Activated CD8-positive, alpha-beta memory T cell treated with anti-CD3 and anti-CD28 coated beads, Interleukin-2, amount 50 U/mL, for 1 hour (primary cell): ENCODE measurements around the gene ABCA13.

Experiments used
- DNase-seq: peaks from one replicate; pipeline ENCODE4 v3.0.0-alpha.2; 2020; ENCODE audit errors: extremely low read depth

ABCA13 gene

DNA sequence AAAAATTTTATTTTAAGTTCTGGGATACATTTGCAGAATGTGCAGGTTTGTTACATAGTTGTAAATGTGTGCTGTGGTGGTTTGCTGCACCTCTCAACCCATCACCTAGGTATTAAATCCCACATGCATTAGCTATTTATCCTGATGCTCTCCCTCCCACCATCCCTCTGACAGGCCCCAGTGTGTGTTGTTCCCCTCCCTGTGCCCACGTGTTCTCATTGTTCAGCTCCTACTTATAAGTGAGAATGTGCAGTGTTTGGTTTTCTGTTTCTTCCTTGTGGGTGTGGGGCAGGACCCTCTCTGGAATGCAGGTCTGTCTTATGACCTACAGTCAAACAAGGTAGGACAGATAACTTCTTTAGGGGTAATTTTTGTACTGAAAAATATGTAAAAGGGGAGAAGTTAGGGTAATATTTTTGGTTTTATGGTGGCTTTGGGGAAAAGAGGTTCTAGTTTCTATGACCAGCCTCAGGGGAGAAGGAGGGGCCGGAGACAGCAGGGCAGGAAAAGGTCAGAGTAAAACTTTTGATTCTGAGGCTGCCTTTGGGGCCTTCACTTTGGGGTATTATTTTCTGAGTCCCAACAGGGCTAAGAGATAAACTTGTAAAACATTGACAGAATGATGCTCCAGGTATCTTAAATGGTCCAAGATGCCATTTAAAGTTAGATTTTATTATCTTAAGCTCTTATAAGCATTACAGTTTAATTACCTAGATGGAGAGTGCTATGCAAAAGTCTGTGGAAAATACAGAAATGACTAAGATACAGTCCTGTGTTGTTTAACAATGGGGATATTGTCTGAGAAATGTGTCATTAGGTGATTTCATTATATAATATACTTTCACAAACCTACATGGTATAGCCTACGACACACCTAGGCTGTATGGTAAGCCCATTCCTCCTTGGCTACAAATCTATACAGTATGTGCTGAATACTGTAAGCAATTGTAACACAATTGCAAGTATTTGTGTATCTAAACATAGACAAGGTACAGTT, 354.8 kb downstream of the ABCA13 start:
- DNase-seq, result no peak

DNA sequence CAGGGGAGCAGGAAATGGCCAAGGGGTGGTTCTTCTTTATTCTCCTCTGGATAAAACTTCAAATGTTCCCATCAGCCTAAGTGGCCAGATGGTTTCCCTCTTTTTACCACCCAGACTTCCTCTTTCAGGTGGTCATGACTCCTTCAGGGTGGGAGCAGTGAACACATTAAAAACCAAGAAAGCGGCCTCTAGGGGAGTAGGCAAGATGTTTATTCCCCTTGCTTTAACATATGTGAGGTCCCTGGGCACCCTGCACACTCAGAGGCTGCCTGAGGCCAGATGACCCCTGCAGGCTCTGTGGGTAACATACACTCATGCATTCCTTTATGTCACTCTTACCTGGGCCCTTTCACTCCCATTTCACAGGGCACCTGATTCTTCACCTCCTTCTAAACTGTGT, 357.4 kb downstream of the ABCA13 start:
- no peak for DNase-seq

DNA sequence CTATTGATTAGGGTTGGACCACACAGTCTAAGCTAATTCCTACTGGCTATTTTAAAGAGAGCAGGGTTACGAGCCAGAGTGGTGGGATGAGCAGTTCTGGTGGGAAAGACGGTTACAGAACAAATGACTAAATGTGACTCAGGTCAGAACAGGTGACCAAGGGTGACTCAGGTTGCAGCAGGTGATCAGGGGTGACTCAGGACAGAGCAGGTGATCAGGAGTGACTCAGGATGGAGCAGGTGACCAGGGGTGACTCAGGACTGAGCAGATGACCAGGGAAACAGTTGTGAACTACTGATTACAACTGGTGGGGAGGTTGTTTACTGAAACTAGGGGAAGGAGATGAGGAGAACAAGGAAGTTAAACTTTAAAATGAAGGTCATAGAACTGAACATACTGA, 366.3 kb downstream of the ABCA13 start:
- DNase-seq, result no peak

DNA sequence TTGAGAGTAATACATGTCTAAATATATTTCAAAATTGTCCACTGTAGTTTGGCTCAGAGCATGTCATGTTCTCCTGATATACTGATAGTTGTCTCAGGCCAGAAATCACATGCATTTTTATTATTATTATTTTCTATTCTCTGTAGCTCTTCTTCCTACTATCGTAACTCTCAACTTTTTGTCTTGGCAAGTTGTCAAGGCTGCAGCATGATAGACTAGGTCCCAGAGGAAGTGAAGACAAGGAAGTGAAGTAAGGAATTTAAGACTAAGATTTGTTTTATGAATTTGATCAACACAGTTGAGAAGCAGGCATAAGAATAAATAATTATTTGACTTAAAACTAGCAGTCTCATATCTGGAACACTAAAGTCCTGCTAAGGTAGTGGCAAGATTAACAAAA, 369.5 kb downstream of the ABCA13 start:
- no peak for DNase-seq

DNA sequence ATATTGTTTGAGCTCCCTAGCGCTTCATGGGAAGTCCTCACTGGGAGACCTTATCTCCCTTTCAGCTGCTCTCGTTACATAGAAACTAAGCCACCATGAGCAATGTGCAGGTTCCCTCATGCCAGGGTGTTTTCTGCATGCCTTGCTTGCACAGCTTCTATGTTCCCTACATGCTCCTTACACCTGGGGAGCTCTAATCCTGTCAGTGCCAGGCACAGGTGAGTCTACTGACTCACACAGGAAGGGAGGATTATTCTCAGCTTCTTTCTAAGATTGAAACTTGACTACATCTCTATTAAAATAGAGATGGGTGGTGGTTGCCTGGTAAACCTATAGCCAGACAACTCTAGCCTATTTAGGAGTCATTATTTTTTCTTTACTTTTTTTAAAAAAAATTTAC, 377.4 kb downstream of the ABCA13 start:
- DNase-seq, result no peak

DNA sequence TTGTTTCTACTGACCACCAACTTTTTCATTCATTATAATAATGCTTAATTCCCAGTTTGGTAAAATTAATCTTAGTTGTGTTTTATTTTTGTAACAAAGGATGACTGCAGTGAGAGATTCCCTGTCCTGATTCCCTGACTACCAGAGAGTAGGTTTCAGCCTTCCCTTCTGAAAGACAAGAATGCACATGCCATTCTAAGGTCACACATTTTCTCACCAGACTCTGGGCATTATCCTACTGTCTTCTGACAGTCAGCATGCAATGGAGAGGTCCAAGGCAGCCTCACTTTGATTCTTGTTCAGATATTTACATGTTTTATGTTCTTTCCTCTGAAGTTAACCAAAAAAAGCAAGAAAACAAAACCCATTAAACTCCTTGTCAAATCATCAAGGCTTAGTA, 380.4 kb downstream of the ABCA13 start:
- no peak for DNase-seq

DNA sequence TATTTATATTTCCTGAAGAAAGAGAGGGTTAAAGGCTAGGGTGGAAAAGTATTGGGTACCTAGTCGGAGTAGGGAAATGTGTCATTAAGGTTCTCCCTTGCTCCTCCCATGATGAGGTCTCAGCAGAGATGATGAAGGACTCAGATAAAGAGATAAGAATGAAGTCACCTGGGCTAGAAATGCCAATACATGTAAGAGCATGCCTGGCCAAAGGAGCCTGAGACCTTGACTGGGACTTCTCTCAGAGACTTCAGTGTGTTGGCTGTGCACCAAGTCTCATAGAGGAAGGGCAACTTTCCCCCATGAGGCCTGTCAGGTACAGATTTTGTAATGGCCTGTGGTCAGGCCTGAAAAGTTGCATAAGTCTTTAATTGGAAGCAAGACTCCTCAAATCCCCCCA, 392.1 kb downstream of the ABCA13 start:
- DNase-seq, result no peak

DNA sequence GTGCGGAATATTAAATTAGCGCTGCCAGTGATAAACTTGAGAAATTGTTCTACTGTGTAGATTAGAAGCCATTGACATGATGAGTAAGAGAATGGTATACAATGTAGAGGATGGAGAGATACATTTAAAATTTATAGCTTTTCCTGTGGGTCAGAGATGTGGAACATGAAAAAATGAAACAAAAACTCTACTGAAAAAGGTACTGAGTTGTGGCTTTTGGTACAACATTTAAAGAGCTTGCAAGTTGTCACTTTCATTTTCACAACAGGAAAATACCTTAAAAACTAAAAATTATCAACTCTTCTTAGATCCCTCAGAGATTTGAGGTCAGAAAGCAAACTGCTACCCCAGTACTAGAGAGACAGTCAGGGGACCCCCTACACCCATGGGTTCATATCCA, 404.3 kb downstream of the ABCA13 start:
- no peak for DNase-seq

DNA sequence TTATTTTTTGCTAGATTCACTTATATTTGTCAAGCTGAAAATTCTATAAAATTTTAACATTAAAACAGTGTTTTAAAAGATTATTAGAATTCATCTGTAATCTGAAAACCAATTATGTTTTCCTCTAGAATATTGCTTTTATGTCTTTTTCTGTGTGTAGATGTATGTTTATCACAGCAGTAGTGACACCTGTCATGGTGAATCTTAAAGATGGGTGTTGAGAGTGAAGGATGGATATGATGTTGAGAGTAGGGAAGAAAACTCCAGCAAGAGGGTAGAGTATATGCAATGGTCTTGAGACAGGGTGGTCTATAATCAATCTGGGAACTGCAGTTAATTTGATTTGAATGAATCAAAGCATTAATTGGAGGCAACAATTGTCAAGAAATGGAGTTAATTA, 416.2 kb downstream of the ABCA13 start:
- no peak for DNase-seq

DNA sequence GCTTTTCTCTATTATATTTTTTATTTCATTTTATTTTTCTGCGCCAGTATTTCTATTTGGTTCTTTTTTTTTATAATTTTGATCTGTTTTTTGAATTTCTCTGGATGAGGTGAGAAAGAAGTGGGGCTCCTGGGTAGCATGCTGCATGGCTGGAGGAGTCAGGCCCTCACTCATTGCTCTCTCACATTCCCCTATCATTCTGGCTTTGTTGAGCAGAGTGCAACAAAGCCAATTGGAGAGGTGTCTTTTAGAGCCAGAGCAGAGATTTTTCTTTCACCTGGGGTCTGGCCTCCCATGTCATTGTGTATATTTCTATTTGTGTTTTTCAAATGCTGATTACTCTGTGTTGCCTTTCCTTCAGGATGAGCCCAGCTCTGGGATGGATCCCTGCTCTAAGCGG, 423.1 kb downstream of the ABCA13 start:
- DNase-seq, result no peak

DNA sequence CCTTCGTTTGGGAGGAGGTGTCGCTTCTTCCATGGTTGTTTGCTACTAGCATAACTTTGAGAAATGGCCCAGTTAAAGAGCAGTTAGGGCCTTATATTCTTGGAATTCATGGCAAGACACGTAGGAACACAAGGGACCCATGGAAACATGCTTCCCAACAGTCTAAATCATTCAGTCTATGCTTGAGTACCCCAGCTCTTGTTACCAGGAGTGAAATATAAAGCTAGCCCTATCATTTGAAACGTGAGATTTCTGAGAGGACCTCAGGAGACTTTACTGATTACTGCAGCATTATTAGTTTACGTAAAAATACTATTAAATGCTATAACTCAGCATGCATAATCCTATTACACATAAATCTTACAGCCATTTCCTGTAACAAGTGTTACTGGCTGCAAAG, 424.5 kb downstream of the ABCA13 start:
- no peak for DNase-seq

DNA sequence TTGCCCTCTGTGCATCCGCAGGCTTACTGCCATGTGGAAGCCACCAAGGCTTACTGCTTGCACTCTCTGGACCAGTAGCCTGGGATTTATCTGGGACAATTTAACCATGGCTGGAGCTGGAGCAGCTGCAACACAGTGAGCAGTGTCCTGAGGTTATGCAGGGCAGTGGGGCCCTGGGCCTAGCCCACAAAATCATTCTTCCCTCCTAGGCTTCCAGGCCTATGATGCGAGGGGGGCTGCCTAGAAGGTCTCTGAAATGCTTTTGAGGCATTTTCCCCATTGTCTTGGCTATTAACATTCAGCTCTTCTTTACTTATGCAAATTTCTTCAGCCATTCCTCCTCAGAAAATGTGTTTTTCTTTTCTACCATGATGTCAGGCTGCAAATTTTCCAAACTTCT, 439.4 kb downstream of the ABCA13 start:
- no peak for DNase-seq

DNA sequence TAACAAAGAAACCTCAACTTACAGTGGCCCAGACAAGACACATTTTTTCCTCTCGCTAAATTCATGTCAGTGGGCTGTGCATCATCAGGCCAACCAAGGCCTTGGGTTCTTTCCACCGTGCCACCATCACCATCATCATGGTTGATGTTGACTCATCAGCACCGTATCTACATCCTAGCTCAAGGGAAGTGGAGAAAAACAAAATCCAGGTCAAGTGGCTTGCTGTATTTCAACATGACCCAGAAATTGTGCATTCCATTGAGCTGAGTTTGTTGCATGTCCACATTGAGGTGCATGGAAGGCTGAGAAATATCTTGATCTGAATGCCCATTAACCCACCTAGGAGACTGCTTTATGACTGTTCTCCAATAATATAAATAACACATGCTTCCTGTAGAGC, 440.7 kb downstream of the ABCA13 start:
- DNase-seq, result no peak

DNA sequence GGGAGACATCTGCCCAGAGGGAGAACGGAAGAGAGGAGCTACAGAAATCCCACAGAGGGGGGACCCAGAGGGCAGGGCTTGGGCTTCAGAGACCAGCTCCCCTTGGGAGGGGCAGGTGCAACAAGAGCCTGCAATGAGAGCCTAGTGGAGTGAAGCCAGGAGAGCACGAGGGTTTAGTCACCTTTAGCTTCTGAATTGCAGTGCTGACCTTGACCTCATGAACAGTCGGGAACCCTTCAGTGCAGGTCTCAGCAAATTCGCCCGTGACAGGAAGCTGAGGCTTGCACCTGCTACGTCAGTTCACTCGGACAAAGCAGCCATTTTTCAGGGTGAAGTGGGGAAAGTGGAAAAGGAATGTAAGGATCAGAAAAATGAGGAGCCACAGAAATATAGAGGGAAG, 446.2 kb downstream of the ABCA13 start:
- no peak for DNase-seq

DNA sequence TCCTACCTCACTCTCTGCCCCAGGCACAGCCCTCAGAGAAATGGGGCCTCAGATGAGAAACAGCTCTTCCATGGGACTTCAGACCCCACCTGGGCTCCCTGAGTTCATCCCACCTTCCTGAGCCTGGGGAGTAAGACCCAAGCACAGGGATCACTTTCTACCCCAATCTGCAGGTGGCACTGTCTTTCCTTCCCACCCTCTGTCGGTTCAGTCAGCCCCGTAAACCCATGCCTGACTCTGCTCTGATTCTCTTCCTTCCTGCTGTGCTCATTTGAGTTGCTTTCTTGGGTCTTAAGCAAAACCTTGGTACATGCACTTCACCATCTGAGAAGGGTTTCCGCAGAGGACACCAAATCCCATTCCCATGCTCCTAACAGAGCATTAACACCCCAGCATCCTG, 446.7 kb downstream of the ABCA13 start:
- no peak for DNase-seq

DNA sequence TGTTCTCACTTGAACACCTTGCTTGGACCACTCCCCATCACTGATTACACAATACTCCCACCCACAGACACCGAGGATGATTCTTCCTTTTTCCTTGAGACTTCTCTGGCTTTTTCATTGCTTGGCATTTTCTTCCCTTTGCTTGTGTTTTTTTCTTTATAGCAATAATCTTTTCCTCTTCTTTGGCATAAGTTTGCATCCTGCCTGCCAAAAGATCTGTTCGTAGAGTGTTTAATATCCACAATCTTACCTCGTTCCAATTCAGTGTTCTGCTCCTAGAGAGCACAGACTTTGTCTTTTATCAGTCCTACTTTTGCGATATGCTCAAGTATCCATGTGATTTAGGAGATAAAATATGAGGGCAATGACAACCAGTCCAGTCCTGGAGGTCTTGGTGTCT, 449.8 kb downstream of the ABCA13 start:
- DNase-seq, result no peak

DNA sequence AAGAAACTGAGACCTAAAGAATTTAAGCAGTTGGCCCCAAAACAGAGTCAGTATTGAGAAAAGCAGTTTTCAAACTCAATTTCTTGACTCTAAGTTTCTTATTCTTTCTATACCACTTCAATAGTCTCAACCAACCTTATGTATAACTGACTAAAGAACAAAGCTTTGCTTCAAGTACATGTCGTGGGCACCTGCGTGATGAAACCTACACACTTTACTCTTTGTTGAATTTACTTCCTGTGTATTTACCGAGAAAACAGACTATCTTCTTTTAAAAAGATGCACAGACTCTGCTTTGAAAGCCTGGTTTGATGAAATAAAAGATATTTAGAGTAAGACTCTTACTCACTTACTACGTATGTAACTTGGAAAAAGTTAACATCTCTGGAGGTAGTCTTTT, 455.9 kb downstream of the ABCA13 start:
- no peak for DNase-seq

DNA sequence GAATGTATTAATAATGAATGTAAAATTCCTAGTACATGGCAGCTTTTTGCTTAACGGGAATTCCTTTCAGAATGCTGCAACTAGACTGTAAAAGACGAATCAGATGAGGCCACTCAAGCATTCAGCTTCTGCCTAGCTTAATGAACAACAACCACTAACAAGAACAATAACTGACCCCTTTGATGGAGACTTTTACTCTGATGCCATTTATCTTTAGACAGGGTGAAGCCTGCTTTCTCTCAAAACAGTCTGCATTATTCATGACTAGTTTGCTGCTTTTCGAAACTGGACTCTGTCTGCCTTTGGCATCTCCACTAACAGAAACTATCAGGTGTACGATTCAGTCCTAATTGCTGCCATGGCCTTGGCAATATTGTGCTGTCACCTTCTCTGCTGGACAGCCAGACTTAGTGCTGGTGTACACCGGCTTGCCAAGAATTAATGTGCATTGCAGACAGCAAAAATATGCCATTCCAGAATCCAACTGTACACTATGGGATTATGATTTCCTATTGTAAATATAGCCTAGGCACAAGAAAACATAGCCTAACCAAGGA, 457.6 kb downstream of the ABCA13 start:
- DNase-seq, result no peak

DNA sequence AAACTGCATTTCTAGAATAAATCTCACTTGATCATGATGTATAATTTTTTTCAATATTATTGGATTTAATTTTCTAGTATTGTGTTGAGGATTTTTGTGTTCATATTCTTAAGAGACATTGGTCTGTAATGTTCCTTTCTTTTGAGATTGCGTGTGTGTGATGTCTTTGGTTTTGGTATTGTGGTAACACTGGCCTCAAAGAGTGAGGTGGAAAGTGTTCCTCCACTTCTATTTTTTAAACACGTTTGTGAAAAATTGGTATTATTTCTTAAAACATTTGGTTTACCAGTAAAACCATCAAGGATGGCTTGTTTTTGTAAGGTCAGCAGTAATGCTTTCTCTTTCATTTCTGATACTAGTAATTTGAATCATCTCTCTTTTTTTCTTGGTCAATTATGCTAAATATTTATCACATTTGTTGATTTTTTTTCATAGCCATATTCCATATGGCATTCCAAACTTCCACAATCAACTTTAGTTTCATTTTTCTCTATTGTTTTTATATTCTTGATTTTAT, 462.9 kb downstream of the ABCA13 start:
- no peak for DNase-seq

DNA sequence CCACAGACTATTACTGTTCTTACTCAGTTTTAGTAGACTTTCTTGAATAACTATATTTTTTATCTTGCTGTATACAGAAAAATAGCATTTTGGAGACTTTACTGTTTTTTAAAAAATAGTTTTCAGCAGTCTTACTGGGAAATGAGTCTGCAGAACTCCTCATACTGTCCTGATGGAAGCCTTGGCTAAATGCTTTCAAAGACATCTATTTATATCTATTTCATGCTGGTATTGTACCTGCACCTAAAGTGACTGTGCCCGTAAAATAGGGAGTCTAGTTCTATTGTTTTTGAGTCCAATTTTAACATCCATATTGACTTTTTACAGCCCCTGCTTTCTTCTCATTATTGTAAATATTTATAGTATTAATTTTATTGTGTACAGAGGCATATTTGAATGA, 464.5 kb downstream of the ABCA13 start:
- no peak for DNase-seq

DNA sequence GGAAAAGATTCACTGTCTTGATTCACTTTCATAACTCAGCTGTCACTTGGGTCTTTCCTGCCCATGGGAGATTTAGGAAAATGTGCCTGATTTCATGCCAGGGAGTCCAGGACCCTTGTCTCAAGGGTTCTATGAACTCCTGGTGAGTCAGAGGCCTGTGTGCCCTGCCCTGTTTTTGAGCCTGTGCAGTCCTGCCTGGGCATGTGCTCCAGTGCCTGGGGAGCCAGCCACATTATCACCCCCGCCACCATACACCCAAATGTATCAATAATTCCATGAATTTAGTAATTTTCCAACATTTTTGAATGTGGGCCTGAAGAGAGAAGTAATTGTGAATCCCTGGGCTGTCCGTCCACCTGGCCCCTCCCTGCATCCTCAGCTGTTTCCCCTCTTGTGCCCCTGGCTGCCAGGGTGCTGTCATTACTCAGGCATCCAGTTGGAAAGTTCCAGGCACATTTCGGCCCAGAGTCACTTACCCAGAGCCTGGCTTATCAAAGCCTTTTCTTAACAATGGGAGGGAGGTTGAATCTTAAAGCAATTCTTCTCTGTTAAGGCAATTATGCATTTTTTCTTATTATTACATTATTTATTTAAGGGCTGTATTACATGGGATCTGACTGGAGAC, 465.2 kb downstream of the ABCA13 start:
- DNase-seq, result no peak

DNA sequence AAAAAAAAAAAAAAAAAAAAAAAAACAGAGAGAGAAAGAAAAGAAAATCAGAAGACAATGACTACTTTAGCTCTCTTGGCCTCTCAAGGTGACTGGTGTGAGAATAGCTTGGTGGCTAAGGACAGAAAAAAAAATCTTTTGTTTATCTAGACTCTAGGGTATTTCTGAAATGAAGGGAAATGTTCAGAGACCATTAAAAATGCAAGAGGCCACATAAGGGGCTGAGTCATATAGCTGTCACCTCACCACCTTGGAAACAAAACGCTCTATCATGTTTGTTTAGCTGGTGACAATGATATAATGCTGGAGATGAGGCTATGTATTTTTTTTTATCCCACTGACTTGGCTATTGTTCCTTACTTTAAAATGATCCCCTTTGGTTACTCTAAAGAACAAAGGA, 466.1 kb downstream of the ABCA13 start:
- DNase-seq, result no peak

DNA sequence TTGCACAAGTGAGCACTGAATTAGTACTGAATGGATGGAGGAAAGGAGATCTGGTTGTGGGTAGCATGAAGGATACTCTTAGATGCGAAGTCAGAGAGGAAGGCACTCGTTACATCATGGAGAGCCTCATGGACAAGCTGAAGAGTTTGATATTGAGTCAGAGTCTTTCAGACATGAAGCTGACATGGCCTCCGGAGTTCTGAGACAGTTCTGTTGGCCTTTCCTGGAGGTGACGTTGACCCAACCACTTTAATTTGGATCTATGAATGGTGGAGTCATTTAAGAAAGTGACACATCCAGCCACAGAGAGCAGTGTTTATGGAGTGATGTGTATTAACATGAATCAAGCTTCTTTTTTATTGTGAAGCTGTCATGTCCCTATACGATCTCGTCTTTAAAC, 466.8 kb downstream of the ABCA13 start:
- no peak for DNase-seq
